ENCODE measurements around the gene RGS1. TPM values are rescaled to one million over a fixed set of nuclear protein-coding genes. Genes with fewer than 3 reads are reported as not detected.

The RGS1 gene
- total and polyA plus RNA-seq, 2 of the 8 experiments (the other 6 are each of a cell fraction or from before 2014, with no cell fraction given): not detected

- H3K4me3 ChIP-seq (ENCODE audit: extremely low read depth in 1 of 4, insufficient read depth in 2 of 4, low read depth in 3 of 4, low read length in 4 of 4): no peak overlapping the region
- H3K79me1 ChIP-seq (ENCODE audit: low read depth, low read length): no peaks in the 10 kb centered on the region
- no peak overlapping the region for H2BK20ac ChIP-seq (ENCODE audit: low read length)
- H3K14ac ChIP-seq (ENCODE audit: insufficient read length): no peak overlapping the region
- TF ChIP-seq HDAC2 (IDR thresholded peaks at IDR 0.05; ENCODE audit: borderline replicate concordance in 1 of 2, low read depth in 2 of 2, low read length in 2 of 2) (no peak), CREB1 (IDR thresholded peaks at IDR 0.05) (no peak), BACH1 (IDR thresholded peaks at IDR 0.05; ENCODE audit: low read length) (no peak), BCL11A (IDR thresholded peaks at IDR 0.05; ENCODE audit: low read depth in 2 of 2, low read length in 2 of 2) (no peak), SP1 (IDR thresholded peaks at IDR 0.05; ENCODE audit: low read depth, low read length) (no peak), EP300 (IDR thresholded peaks at IDR 0.05; ENCODE audit: borderline replicate concordance in 1 of 2, low read depth in 2 of 2, low read length in 2 of 2) (no peak)
- H2BK12ac ChIP-seq (ENCODE audit: low read depth, low read length): no peak overlapping the region
- no peak overlapping the region for H3K27ac ChIP-seq (ENCODE audit: low read depth, low read length)
- H4K5ac ChIP-seq (ENCODE audit: insufficient read length, low read depth, low read length): no peak overlapping the region
- no peaks in the 10 kb centered on the region for H3K4me1 ChIP-seq (replicated peaks in 1 of 4; ENCODE audit: control insufficient read depth in 3 of 4, insufficient read depth in 4 of 4, low read length in 3 of 4)
- H2BK15ac ChIP-seq (ENCODE audit: low read length): no peak overlapping the region
- DNase-seq (ENCODE audit: low read depth in 1 of 2, low spot score in 2 of 2): no peak
- no peaks in the 10 kb centered on the region for H4K20me1 ChIP-seq (replicated peaks in 1 of 2; ENCODE audit: control insufficient read depth in 1 of 2, insufficient read depth in 2 of 2, low read length in 2 of 2)
- no peak overlapping the region for H3K18ac ChIP-seq (ENCODE audit: extremely low read depth, low read length)
- H4K8ac ChIP-seq (ENCODE audit: extremely low read depth, insufficient read depth, low read length): no peak overlapping the region
- CTCF ChIA-PET (ENCODE audit: partially characterized antibody): no interaction called here
- H2BK5ac ChIP-seq (ENCODE audit: low read depth, low read length): no peak overlapping the region
- H3K36me3 ChIP-seq (ENCODE audit: control insufficient read depth in 2 of 4, insufficient read depth in 4 of 4, low read length in 3 of 4): no peaks in the 10 kb centered on the region
- H3K56ac ChIP-seq (replicated peaks; ENCODE audit: insufficient read length, low read depth, low read length): no peak overlapping the region
- no peak overlapping the region for H2AFZ ChIP-seq (ENCODE audit: low read length)
- H3K79me2 ChIP-seq (ENCODE audit: control insufficient read depth in 1 of 2, insufficient read depth in 2 of 2, low read length in 2 of 2): no peaks in the 10 kb centered on the region
- no peaks in the 10 kb centered on the region for H3K9me3 ChIP-seq (ENCODE audit: insufficient read depth in 2 of 2, low read depth in 1 of 2, low read length in 1 of 2)
- H2AK5ac ChIP-seq (ENCODE audit: low read depth, low read length): no peak overlapping the region
- H4K91ac ChIP-seq (replicated peaks; ENCODE audit: insufficient read length, low read length): no peak overlapping the region
- no peak overlapping the region for H3K4me2 ChIP-seq (ENCODE audit: insufficient read depth in 1 of 2, low read depth in 2 of 2, low read length in 2 of 2)
- H3K27me3 ChIP-seq (replicated peaks in 1 of 4; ENCODE audit: control insufficient read depth in 3 of 4, extremely low read depth in 1 of 4, insufficient read depth in 3 of 4, low read length in 3 of 4): no peaks in the 10 kb centered on the region
- H3K23me2 ChIP-seq (ENCODE audit: low read depth, low read length): no peaks in the 10 kb centered on the region; the same call in 1 of the 2 replicates
- no peak for FAIRE-seq
- H2BK120ac ChIP-seq (replicated peaks; ENCODE audit: low read depth, low read length): no peak overlapping the region
- no peak overlapping the region for H3K9ac ChIP-seq (replicated peaks in 1 of 4; ENCODE audit: extremely low read depth in 1 of 4, low read depth in 3 of 4, low read length in 3 of 4)
- no peak overlapping the region for H3K4ac ChIP-seq (replicated peaks; ENCODE audit: insufficient read length, low read depth, low read length)
- no peak overlapping the region for H3K23ac ChIP-seq (ENCODE audit: insufficient read length)
- POLR2A ChIA-PET (ENCODE audit: partially characterized antibody): no interaction called here
Observed at GRCh38 chr1:192620071-192620635, 44.6 kb downstream of the RGS1 start.
